B cell (primary cell): ENCODE data around the gene NPC2.

Source experiments
- CTCF ChIP-seq: fragments of 200-600 bp; IDR thresholded peaks from one replicate; pipeline ENCODE4 v1.8.0; 2022; ENCODE audit warnings: antibody characterized with exemption, mild to moderate bottlenecking
- EZH2 ChIP-seq: IDR thresholded peaks from 2 replicates; pipeline ENCODE4 v1.6.1; 2012; ENCODE audit warnings: borderline replicate concordance, low read depth, mild to moderate bottlenecking, moderate library complexity, low read length; ENCODE audit not compliant: insufficient read depth, poor library complexity, severe bottlenecking

- TF ChIP-seq CTCF (no peak), EZH2 (no peak)
Measured at GRCh38 chr14:74463697-74464096, 29.4 kb downstream of the NPC2 start.
